Astrocyte (in vitro differentiated cells and primary cell): ENCODE results near the gene NOS1AP.

ENCODE experiments used
- EZH2 ChIP-seq: IDR thresholded peaks from 2 replicates; pipeline ENCODE4 v1.6.1; 2012; ENCODE audit warnings: mild to moderate bottlenecking, low read length, inconsistent platforms; ENCODE audit not compliant: insufficient read depth
- TF ChIP-seq, protein P1 (sequence below): IDR thresholded peaks from 2 replicates; pipeline ENCODE4 v1.5.1; 2011; ENCODE audit warnings: low read depth, mild to moderate bottlenecking, inconsistent platforms, low read length, moderate library complexity; ENCODE audit not compliant: insufficient read depth

DNA sequence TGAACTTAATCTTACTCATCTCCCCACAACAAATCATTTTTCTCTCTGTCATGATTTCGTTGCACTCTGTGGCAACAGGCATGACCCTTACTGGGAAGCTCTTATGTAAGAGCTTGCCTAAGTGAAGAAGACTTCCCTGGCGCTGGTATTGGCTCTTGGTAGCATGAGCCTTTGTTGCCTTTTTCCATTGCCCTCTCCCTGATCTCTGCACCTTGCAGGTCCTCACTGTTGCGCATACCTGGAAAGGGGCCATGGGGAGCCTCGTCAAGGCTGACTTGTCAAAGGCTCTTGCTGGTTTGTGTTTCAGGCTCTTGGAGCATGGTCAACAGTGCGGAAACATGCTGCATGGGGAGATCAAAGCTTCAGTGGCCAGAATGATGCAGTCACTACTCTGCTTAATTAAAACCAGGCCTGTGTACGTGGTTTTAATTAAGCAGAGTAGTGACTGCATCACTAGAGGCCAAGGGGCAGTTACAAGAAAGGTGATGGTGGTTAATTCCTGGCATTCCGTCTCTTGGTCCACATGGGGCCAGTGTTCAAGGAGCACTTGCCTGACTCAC is 165.8 kb downstream of the NOS1AP start:
- TF ChIP-seq, protein P1, sequence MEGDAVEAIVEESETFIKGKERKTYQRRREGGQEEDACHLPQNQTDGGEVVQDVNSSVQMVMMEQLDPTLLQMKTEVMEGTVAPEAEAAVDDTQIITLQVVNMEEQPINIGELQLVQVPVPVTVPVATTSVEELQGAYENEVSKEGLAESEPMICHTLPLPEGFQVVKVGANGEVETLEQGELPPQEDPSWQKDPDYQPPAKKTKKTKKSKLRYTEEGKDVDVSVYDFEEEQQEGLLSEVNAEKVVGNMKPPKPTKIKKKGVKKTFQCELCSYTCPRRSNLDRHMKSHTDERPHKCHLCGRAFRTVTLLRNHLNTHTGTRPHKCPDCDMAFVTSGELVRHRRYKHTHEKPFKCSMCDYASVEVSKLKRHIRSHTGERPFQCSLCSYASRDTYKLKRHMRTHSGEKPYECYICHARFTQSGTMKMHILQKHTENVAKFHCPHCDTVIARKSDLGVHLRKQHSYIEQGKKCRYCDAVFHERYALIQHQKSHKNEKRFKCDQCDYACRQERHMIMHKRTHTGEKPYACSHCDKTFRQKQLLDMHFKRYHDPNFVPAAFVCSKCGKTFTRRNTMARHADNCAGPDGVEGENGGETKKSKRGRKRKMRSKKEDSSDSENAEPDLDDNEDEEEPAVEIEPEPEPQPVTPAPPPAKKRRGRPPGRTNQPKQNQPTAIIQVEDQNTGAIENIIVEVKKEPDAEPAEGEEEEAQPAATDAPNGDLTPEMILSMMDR = no peak
- no peak for TF ChIP-seq EZH2
